CD4-positive, alpha-beta T cell treated with Interleukin-17A for 4 hours (primary cell): ENCODE data around the gene FMNL3.

Experiments
- DNase-seq: peaks from one replicate; pipeline ENCODE4 v3.0.0-alpha.2; 2020; ENCODE audit warnings: mixed read lengths

FMNL3 gene

DNA sequence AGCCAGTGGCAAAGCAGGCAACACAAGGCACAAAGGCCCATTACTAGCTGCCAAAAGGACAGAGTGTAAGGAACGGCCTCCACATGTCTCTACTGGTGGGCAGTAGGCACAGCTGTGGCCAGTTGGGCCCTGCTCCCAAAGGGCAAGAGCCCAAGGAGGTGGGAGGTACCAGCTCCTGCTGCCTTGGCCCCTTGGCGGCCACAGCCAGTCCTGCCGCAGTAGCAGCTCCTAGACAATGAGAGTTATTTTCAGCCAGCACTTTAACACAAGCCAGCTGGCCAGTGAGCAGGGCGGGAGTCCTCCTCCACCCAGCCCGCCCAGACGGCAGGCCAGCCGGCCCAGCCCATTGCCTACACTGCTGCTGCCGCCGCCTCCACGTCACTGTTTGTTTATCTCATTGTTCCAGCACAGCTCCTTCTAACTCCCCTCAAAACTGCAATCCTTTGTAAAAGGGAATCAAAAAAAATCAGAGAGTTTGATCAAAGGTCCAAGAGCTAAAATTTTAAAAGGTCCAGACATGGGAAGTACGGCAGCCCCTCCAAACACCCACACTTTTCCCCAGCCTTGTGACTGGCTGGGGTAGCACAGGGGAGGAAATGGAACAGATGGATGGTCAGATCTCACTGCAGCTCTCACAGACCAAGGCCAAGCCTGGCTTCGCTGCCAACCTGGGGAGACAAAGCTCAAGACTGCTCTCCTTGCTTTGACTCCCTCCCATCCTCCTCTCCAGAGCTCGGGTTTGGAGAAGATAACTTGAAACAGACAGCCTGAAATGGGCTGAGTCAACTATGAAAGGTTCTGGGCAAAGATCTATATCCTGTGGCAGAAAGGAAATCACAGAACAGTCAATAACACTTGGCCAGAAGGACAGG is 33.5 kb downstream of the FMNL3 start:
- DNase-seq = peak; percentile 40

DNA sequence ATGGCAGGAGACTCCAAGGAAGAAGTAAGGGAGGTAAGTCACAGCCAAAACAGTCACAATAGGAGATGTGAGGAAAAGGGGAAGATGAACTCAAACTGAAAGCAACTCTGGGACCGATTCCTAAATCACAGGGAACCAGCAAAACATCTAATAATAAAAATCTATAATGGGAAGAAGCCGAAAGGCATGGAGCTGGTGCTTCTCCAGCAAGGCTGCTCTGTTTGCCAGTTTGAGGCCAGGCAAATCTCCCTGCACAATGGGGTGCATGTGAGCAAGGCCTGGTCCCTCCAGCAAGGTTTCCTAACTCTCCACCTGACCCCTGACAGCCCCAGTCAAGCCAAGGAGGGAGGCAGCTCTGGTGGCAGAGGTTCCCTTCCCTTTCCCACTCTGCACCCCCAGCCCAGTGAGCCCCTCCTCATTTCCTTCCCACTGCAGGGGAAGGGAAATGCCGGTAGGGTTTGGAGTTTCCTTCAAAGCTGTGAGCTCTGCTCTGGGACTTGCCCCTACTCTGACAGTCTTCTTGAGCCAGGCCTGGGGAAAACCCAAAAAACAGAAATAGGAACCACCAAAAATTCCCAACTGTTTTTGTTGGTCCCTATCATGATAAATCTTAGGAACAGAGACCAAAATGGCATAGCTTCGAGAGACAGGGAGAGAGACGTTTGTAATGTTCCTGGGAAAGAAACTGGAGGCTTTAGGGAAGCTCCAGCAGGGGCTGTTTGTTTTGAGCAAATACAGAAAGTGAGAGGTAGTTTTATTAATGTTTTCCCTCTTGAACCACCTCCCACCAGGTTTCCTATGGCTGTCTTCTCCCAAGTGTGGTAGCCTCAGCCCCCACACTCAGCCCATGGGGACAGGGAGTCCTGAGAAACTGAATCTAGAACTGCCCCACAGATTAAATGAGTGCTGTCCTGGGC is 34.6 kb downstream of the FMNL3 start:
- no peak for DNase-seq

DNA sequence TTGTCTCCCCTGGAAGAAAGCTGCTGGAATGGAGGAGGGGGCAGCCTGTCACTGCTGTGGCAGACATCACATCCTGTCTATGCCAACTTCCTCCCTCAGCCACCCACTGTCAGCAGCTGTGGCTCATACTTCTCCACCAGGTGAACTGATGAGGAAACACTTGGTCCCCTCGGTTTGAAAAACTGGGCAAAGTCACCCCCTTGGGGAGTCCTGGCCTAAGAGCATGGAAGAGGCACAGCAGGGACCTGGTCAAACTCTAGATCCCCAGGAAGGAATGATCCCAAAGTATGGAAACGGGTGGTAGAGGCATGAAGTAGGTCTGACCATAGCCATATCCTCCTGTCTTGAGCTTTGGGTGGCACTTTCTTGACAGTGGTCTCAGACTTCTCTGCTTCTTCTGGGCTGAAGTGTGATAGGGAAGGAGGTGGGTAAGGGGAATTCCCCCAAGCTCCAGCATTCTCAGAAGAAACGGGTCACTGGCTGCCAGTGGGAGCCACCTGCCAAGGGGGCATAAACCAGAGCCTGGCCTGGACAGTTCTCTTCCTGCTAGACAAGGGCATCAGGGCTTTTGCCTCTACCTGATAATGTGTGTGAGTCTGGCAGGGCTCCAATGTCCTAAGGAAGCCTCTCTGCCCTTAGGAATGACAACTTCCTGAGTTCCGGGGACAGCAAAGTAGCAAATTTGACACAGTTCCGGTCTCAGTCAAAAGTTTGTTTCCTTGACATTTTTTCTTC is 36.0 kb downstream of the FMNL3 start:
- DNase-seq = peak; percentile 80

DNA sequence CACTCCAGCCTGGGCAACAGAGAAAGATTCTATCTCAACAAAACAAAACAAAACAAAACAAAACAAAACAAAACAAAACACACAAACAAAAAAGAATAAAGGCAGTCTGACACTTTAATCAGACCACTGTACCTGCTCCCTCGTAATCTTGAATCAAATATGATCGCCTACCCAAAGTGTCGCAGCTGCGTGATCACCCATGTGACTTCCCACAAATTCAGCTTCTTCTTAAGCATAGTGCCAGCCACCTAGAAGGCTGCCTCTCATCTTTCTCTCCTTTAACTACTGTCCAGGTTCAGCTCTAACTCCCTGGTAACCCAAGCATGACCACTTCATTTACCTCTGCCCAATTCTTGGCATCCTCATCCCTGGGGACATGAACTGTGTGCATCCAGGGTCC is 37.4 kb downstream of the FMNL3 start:
- peak; percentile 37 for DNase-seq

DNA sequence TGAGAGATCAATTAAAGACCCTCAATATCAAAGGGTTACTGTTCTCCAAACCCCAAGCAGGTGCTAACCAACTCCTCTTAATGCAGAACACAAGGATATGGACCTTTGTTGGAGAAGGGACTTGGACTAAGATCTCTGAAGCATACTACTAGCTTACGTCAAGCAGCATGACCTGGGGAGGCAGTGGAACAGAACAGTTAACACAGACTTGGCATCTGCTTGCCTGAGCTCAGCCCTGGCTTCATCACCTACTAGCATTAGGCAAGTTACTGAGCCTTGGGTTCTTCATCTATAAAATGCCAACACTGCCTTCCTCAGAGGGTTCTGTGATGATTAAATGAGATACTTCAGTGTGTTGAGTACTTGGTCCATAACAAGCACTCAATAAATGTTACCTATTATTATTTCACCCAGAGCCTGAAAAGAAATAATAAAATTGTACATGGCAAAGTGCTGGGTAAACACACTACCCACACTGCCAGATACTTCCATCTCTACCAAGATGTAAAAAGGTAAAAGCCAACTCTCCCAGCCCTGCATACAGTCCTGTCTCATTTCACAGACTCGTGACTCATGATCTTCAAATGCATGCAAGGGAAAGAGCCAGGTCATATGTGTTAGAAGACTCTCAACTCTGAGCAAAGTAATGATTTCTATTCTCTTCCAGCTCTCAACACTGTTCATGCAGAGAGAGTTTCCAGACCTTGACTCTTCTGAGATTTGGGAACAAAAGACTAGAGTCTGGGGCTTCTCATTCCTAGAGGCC is 39.7 kb downstream of the FMNL3 start:
- peak; percentile 30 for DNase-seq

DNA sequence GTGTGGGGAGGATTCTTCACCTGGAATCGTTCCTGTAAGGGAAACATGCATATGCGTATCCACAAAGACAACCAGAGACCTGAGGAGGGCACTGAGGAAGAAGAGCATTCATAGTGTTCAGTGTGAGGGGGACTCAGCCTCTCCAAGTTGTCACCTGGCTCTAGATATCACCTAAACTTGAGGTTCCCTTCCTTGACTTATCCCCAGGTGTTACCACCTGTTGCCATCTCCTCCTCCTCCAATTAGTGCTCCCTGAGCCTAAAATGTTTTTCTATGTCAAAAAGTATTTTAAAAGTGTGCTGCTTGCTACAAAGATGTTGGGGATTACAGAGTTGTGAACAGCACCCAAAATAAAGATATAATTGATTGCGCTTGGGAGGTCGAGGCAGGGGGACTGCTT is 41.0 kb downstream of the FMNL3 start:
- no peak for DNase-seq

DNA sequence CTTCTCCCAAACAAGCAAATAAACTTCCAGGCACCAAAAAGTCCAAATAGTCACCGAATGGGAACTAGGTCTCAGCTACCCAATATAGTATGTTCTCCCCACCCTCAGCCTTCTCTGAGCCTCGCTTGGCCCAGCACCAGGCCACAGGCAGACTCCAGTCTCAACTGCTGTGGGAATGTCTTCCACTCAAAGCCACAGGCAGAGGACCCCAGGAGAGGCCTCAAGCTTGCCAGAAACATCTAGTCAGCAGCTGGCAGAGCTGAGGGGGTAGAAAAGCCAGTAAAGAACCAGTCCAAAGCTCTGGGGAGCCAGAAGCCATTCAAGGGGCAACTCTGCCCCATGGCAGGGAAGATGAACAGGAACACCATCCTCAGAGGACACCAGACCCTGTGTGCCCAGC is 41.8 kb downstream of the FMNL3 start:
- no peak for DNase-seq

DNA sequence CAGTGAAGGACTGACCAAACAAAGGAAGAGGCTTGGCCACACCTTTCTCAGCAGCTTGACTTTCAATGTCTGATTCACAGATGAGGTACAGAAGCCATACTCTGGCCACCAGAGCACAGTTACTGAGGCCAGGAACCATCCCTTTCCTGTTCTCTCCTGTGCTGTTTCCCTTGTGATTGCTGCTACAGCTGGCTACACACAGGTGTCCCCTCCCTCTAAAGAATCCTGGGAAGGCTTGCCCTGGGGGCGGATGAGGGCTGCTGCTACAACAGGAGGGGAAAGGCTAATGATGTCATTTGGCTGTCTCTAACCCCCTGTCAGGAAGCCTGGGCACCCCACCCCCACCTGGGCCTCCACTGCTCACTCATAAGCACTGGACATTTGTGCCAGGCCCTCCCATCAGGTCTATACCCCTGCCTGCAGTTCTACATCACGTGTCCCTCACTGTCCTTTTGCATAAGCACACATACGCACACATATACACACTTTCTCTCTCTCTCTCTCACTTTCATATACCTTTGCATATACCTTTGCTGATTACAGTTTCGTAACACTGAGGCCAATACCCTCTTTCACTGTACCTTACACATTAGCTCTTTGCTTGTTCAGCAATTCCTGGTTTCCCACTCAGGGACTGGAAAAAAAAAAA is 42.5 kb downstream of the FMNL3 start:
- DNase-seq = no peak

DNA sequence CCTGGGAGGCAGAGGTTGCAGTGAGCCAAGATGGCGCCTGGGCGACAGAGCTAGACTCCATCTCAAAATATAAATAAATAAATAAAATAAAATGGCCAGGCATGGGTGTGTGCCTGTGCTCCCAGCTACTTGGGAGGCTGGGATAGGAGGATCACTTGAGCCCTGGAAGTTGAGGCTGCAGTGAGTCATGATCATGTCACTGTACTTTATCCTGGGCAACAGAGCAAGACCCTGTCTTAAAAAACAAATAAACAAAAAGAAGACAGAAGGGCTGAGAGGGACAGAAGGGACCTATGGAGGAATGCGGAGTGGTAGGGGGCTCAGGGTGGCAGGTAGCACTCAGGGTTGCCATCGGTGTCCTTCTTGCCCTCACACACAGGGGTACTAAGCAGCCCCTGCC is 43.0 kb downstream of the FMNL3 start:
- no peak for DNase-seq

DNA sequence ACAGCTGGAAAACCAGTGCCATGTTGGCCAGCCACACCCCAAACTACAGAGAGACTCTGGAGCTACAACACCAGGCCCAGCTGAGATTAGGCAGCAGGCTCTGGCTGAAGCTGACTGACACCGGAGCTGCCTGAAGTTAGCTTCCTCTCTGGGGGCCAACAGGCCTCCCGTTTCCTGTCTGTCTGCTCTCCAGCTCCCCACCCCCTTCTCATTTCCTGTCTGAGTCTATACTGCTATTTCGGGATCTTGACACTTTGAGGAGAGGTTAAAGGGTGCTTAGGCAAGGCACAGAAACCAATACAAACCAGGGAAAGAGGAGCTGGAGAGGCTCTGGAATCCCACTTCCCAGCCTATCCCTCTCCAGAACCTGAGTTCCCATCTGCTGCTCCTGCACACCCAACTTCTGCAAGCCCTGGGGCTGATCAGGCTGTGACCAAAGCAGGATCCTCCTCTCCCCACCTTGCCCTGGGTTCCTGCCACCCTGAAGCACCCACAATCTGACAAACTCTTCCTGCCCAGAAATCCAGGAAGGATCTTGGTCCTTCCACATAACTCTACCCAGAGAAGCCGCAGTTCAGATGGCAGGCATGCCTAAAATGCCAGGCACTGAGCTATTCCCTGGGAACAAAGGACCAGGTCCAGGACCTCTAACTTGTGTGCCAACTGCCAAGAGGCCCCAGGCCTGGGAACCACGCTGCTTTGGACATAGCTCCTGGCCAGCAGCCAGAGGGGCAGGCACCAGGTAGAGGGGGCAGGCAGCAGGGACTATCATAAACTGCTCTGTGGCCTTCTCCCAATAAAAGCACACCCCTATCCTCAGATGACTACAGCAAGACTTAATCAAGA is 44.0 kb downstream of the FMNL3 start:
- DNase-seq = peak; percentile 87

DNA sequence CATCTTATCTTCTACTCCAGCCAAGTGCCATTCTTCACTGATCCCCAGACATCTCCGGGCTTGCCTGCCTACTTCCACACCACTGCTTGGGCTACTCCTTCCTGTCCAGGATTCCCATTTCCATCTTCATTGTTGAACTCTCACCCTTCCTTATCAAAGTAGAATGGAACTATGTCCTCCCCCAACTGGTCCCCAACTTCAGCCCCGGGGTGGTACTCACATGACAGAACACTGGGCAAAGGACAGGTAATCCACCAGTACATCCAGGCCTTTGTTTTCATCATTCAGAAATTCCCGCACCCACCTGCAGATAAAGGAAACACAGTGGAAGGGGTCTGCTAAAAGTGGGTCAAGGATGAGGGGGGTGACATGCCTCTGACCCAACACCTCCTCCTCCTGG is 45.5 kb downstream of the FMNL3 start:
- DNase-seq = no peak

DNA sequence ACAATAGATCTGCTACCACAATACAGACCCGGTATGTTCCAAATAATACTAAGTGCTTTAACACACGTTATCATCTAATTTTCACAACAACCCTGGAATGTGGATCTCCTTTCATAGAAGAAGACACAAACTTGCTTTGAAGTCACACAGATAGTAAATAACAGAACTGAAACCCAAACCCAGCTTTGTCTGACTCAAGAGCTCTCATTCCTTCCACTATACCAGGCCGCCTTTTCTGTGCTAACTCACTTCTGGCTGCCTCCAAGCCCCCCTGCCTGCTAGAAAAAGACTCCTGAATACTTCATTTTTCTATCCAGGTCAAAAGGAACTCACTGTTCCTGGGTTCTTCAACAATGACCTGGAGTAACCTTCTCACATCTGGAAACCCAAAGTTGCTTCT is 46.0 kb downstream of the FMNL3 start:
- DNase-seq = no peak

DNA sequence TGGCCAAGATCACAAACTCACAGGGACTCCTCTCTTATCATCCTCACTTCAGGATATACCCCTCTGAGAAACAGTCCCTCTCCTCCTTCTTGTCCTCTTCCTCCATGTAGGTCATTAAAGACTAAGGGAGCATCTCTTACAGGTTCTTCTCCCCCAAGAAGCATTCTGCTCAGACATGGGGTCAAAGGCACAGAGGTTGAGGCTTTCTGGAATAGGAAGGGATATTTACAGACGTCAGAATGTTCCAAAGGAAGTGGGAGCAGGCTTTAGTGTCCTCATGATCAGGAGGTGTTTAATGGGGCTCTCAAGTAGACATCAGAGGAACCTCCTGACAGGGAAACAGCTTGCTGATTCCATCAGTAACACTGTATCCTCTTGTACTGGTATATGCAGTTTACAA is 47.5 kb downstream of the FMNL3 start:
- DNase-seq = no peak

DNA sequence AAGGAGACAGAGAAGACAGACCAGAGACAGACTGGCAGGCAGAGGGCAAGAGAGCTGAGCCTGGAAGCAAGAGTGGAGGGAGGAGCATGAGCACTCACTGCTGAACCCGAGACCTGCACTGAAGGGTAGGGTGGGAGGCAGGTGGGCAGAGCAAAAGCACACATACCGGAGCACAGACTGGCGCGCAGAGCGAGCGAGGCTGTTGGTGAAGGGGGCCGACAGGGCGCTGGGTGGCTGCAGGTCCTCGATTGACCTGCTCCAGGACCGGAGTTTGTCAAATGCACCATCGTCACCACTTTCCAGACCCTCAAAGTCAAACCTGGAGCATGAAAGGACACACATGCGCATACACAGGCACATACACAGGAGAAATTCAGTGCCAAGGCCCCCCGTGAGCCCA is 48.9 kb downstream of the FMNL3 start:
- no peak for DNase-seq

DNA sequence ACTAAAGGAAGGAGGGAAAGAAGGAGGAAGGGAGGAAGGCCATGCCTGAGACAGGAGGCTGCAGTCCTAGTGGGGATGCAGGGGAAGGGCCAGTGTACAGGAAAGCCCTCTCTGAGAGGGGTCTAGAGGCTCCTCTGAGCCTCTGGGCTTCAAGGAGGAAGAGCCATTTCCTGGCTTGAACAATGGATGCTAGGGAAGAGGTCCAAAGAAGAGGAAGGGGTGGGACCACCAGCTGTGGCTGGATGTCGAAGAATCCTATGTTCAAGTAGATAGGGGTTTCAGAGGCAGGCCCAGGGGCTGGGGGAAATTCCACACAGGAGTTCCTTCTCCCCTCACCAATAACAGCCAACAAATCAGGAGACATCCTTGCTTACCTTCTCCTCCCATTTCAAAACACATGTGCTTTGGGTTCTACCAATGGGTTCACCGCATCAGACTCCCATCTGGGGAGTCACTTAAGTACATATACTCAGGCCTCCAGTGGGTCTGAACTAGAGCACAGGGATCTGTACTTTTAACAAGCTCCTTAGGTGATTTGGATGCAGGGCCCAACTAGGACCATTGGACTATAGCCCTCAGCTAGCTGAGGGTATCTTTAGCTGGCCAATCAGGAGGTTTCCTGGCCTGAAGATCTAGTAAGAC is 51.5 kb downstream of the FMNL3 start:
- DNase-seq = no peak

DNA sequence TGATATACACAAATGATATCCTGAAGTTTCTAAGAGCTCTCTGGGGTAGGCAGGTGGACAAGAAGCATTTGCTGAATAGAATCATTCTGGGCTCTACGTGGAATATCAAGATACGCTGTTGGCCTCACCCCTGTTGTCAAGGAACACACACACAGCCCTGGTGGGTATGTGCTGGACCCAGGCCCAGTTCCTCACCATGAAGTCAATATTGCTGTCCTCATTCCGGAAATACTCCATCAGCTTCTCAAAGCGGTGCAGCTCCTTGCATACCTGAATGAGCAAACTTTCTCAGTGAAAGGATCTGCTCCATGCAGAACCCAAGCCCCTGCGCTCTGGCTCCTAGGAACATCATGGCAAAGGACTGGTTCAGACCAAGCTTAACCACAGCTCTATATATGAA is 52.5 kb downstream of the FMNL3 start:
- no peak for DNase-seq

DNA sequence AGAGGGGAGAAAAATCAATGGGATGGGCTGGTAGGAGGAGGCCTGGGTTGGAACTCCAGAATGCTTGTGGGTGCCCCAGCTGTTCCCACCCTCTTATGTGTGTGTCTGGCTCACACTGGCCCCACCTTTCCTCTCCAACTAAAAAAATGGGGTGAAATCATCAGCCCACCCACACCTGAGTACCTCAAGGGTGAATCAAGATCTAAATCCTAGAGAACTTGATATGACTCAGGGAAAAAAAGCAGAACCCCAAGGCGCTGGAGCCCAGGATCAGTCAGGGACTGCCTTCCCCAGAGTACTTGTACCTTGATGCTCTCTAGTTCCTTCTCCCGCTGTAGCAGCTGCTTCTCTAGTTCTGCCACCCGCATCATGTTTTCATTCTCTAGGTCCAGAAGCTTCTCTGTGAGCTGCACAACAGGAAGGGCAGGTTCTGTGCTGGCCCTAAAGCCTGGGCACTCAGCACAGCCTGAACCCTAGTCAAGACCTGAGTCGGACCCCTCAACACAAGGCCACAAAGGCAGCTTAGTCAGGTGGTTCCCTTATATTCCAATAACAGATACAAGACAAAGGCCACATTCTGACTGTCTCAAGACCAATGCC is 54.2 kb downstream of the FMNL3 start:
- DNase-seq = no peak

DNA sequence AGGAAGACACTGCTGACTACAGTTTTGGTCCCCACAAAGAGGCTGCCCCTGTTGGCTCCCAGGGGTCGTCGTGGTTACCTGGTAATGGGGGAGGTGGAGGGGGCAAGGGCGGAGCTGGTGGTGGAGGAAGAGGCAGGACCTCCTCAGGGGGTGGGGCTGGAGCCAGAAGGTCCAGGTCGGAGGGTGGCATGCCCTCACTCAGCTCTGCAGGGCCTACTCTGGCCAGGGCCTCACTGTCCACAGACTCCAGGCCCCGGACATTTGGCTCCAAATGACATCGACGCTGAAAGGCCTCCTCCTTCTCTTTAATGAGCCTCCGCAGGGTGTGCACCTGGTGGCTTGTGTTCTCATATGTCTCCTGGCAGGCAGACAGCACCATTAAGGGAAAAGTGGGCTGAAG is 55.4 kb downstream of the FMNL3 start:
- DNase-seq = no peak

DNA sequence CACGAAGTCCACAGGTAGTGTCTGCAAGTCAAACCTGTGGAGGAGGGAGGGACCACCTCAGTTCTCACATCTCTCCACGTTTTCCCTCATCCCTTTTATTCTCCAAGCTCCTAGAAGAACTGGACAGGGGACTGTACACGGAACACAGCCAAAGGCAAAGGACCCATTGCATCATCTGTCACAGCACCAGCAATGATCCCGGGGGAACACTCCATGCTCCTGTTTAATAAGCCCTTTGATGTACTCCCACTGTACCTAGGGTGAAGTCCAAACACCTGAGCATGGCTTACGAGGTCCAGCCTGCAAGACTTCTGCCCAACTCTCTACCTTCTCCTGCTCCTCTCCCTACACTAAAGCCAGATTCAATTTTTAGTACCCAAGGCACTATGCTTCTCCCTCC is 57.3 kb downstream of the FMNL3 start:
- no peak for DNase-seq

DNA sequence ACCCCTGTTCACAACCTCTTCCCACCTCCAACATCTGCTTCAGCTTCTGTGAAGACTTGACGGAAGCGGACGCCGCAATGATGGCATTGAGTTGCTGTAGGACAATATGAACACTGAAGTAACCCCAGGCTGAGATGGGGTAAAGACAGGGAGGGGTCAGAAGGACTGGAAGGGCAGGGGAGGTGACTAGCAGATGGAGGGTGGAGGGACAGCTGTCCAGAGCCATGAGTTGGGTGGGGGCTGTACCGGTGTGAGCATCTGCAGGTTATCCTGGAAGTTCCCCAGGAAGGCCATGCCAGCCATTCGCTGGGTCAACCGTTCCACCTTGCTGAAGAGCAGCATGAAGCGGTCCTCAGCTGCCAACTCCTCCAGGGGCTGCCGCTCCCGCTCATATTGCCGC is 57.8 kb downstream of the FMNL3 start:
- DNase-seq = no peak
